Glutamatergic neuron (in vitro differentiated cells): ENCODE results near the gene RAB11FIP3. TPM values are rescaled to one million over a fixed set of nuclear protein-coding genes. Genes with fewer than 3 reads are reported as not detected.

Source experiments
- DNase-seq: peaks from one replicate; pipeline ENCODE4 v3.0.0; 2022
- H3K27ac Mint-ChIP-seq: one replicate; pipeline ENCODE4 v1.8.0; 2020; ENCODE audit warnings: mild to moderate bottlenecking, mixed read lengths, inconsistent platforms; ENCODE audit not compliant: unreplicated experiment
- H3K27me3 Mint-ChIP-seq: one replicate; pipeline ENCODE4 v1.8.0; 2020; ENCODE audit warnings: mild to moderate bottlenecking, moderate library complexity, mixed read lengths, inconsistent platforms; ENCODE audit not compliant: unreplicated experiment
- H3K36me3 Mint-ChIP-seq: one replicate; pipeline ENCODE4 v1.8.0; 2020; ENCODE audit warnings: mild to moderate bottlenecking, mixed read lengths, inconsistent platforms; ENCODE audit not compliant: unreplicated experiment
- H3K4me1 Mint-ChIP-seq: one replicate; pipeline ENCODE4 v1.8.0; 2020; ENCODE audit warnings: mild to moderate bottlenecking, low read depth, mixed read lengths, inconsistent platforms; ENCODE audit not compliant: unreplicated experiment
- H3K4me3 Mint-ChIP-seq: one replicate; pipeline ENCODE4 v1.8.0; 2020; ENCODE audit warnings: mild to moderate bottlenecking, mixed read lengths, inconsistent platforms; ENCODE audit not compliant: unreplicated experiment
- H3K9me3 Mint-ChIP-seq: one replicate; pipeline ENCODE4 v1.8.0; 2020; ENCODE audit warnings: mild to moderate bottlenecking, moderate library complexity, mixed read lengths, inconsistent platforms; ENCODE audit not compliant: unreplicated experiment
- CTCF ChIP-seq: fragments of 200-600 bp; sonication (generic); IDR thresholded peaks from one replicate; pipeline ENCODE4 v1.5.0; 2021; ENCODE audit not compliant: partially characterized antibody, unreplicated experiment
- total RNA-seq: library from RNA; stranded (reverse); fragmentation: NEBNext Ultra II Directional; extraction: Animal tissue kit (Norgen Biotek cat#: 25700); gene quantifications from one replicate; pipeline ENCODE4 v1.2.1, GENCODE V29; 2021; ENCODE audit not compliant: unreplicated experiment

RAB11FIP3 gene
- total RNA-seq, 1 donor from 2014 or later = 103 TPM

DNA sequence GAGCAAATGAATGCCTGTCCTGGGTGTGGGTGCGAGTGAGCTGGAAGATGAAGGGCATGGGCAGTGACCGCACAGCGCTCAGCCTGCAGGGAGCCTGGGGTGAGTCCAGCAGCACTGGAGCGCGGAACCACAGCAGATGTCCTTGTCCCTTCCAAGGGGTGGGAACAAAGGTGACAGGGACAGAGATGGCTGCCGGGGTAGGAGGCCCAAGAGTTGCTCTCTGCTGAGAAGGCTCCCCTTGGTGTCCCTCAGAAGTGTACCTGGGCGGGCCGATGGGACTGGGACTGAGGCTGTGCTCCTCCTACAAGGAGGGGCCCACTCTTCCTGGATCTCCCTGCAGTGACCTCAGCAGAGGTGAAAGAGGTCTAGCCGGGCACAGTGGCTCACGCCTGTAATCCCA is 36.1 kb upstream of the RAB11FIP3 start:
- Mint-ChIP-seq H3K36me3 (no peaks in the 10 kb centered on the region), H3K4me1 (peaks cover 17% of the 10 kb centered on the region), H3K4me3 (no peak overlapping the region), H3K27me3 (no peaks in the 10 kb centered on the region), H3K27ac (no peak overlapping the region), H3K9me3 (peaks cover 2% of the 10 kb centered on the region)
- TF ChIP-seq CTCF = no peak
- DNase-seq = no peak

DNA sequence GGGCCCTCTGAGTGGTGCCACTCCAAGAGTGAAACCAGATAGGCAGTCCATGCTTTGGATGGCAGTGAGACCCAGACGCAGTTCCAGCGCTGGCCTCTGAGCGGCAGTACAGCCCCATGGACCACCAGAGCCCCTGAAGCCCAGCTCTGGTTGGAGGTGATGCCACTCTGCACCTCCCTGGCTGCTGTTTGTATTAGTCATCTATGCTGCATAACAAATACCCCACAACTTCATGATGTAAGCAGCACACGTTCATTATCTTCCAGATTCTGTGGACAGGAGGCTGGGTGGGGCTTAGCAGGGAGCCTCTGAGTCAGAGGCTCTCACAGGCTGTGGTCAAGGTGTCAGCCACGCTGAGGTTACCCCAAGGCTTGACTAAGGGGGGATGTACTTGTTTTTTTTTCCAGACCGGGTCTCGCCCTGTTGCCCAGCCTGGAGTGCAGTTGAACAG is 33.5 kb upstream of the RAB11FIP3 start:
- H3K27me3 Mint-ChIP-seq = peaks cover 3% of the 10 kb centered on the region
- peak; percentile 82 for TF ChIP-seq CTCF
- peak; percentile 86 for DNase-seq
- no peaks in the 10 kb centered on the region for H3K36me3 Mint-ChIP-seq
- peaks cover 2% of the 10 kb centered on the region for H3K9me3 Mint-ChIP-seq
- H3K4me3 Mint-ChIP-seq = no peak overlapping the region
- peaks cover 11% of the 10 kb centered on the region for H3K4me1 Mint-ChIP-seq
- H3K27ac Mint-ChIP-seq = no peak overlapping the region

DNA sequence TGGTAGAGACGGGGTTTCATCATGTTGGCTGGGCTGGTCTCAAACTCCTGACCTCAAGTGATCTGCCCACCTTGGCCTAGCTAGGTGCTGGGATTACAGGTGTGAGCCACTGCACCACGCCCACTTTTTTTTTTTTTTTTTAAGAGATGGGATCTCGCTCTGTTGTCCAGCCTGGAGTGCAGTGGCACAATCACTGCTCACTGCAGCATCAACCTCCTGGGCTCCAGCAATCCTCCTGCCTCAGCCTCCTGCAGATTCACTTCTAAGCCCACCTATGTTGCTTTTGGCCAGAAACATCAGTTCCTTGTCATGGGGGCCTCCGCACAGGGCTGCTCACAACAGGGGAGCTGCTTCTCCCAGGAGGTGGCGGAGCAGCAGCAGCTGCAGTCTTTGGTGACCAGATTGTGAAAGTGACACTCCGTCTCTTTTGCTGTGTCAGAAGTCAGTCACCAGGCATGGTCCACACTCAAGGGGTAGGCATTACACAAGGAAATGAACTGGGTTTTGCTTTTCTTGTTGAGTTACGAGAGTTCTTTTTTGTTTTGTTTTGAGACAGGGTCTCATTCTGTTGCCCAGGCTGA is 32.9 kb upstream of the RAB11FIP3 start:
- H3K9me3 Mint-ChIP-seq = peaks cover 2% of the 10 kb centered on the region
- H3K4me1 Mint-ChIP-seq = peaks cover 10% of the 10 kb centered on the region
- no peak for DNase-seq
- no peak for TF ChIP-seq CTCF
- H3K36me3 Mint-ChIP-seq = no peaks in the 10 kb centered on the region
- H3K27me3 Mint-ChIP-seq = peaks cover 3% of the 10 kb centered on the region
- no peak overlapping the region for H3K27ac Mint-ChIP-seq
- H3K4me3 Mint-ChIP-seq = no peak overlapping the region

DNA sequence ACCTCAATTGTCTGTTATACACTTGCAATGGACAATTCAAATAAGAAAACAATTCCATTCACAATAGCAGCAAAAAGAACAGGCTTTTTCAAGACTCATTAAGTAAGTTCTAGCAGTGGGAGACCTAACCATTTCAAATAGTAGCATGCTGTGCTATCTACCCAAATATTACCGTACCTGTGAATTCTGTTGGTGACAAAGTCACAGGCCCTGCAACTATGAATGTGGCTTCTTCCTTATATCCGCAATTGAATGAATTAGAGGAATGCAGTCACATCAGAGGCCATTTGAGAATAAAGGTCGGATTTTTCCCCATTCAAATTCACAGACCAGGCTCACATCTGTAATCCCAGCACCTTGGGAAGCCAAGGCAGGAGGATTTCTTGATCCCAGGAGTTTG is 29.2 kb upstream of the RAB11FIP3 start:
- peaks cover 2% of the 10 kb centered on the region for H3K9me3 Mint-ChIP-seq
- H3K27me3 Mint-ChIP-seq = peaks cover 9% of the 10 kb centered on the region
- TF ChIP-seq CTCF = no peak
- no peak for DNase-seq
- H3K4me3 Mint-ChIP-seq = peak overlapping the region; percentile 90
- no peak overlapping the region for H3K27ac Mint-ChIP-seq
- H3K36me3 Mint-ChIP-seq = no peaks in the 10 kb centered on the region
- peaks cover 8% of the 10 kb centered on the region for H3K4me1 Mint-ChIP-seq

- H3K27ac Mint-ChIP-seq = peak overlapping the region; percentile 93
- peaks cover 8% of the 10 kb centered on the region for H3K4me1 Mint-ChIP-seq
- peaks cover 2% of the 10 kb centered on the region for H3K9me3 Mint-ChIP-seq
- peak; percentile 61 for DNase-seq
- TF ChIP-seq CTCF = no peak
- peak overlapping the region; percentile 90 for H3K4me3 Mint-ChIP-seq
- no peaks in the 10 kb centered on the region for H3K36me3 Mint-ChIP-seq
- H3K27me3 Mint-ChIP-seq = peaks cover 9% of the 10 kb centered on the region
These were observed 28.8 kb upstream of the RAB11FIP3 start for GRCh38 chr16:396605-397004.
